Kidney epithelial cell (primary cell): ENCODE measurements around the gene ATP8A2. TPM values are rescaled to one million over a fixed set of nuclear protein-coding genes. Genes with fewer than 3 reads are reported as not detected.

Source experiments
- DNase-seq: peaks from one replicate; pipeline ENCODE4 v3.0.0-alpha.2; 2010; ENCODE audit warnings: low read depth
- H3K27me3 ChIP-seq: 2 replicates; pipeline ENCODE4 v1.6.0; 2011; ENCODE audit warnings: low read length; ENCODE audit not compliant: control insufficient read depth, insufficient read depth
- H3K36me3 ChIP-seq: 2 replicates; pipeline ENCODE4 v1.5.1; 2011; ENCODE audit warnings: low read length; ENCODE audit not compliant: control insufficient read depth, insufficient read depth
- H3K4me3 ChIP-seq: 2 replicates; pipeline ENCODE4 v1.5.1; 2011; ENCODE audit warnings: low read depth, mild to moderate bottlenecking, control low read depth, low read length
- CTCF ChIP-seq: IDR thresholded peaks from 2 replicates; pipeline ENCODE4 v1.5.1; 2011; ENCODE audit warnings: mild to moderate bottlenecking, moderate library complexity, low read length, control low read depth, inconsistent platforms; ENCODE audit not compliant: insufficient read depth, poor library complexity, severe bottlenecking
- total RNA-seq: library from RNA; depleted of rRNA; stranded (reverse); fragments of >200 nt; gene quantifications from 2 replicates; pipeline ENCODE4 v1.2.3, GENCODE V29; 2015

The ATP8A2 gene
- total RNA-seq, 1 donor from 2014 or later, result 3.8 TPM

DNA sequence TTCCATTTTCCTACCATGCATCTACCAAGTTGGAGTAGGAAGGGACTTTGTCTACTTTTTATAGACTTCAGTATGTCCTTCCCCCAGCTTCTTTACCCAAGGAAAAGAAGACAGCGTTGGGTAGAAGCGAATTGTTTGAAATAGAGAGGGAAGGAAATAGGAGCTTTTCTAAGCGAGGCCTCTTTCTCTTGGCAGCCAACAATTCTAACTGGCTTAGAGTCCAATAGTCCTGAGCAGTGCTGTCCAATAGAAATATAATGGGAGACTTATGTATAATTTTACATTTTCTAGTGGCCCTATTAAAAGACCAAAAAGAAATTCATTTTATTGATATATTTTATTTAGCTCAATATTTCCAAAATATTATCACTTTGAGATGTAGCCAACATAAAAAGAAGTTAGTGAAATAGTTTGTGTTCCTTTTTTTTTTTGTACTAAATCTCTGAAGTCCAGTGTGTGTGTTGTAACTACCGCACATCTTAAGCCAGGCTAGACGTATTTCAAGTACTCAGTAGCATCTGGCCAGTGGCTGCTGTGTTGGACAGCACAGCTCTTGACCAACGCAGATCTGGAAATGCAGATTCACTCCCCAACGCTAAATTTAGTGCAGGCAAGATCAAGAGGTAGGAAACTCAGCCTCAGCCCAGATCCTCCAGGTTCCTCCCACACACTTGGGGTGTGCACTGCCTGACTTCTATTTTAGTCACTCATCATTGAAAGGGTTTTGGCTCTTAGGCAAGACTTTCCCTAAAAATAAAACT lies 500.9 kb downstream of the ATP8A2 start:
- Histone ChIP-seq H3K4me3 (no peak overlapping the region), H3K36me3 (no peaks in the 10 kb centered on the region), H3K27me3 (no peaks in the 10 kb centered on the region)
- TF ChIP-seq CTCF, result no peak
- no peak for DNase-seq

DNA sequence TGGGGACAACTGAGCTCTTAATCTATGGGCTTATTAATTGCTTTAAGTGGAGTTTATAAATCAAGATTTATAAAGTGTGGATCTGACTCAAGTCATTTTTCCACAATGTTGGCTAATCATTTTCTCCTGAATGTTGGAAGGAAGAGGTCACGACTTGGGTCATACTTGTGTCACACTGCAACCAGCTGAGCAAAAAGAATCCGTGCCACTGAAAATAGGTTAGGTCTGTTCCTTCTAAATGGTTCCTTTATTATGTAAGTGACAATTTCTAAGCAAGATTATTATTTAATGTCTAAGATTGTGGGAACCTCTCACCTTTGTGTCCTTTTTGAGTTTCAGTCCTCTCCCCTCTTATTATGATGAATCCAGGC lies 501.5 kb downstream of the ATP8A2 start:
- no peak for DNase-seq
- no peak for TF ChIP-seq CTCF
- Histone ChIP-seq H3K36me3 (no peaks in the 10 kb centered on the region), H3K4me3 (no peak overlapping the region), H3K27me3 (no peaks in the 10 kb centered on the region)

GRCh38 chr13:25874064-25874737 lies 502.4 kb downstream of the ATP8A2 start:
- no peak for DNase-seq
- Histone ChIP-seq H3K4me3 (no peak overlapping the region), H3K36me3 (no peaks in the 10 kb centered on the region), H3K27me3 (no peaks in the 10 kb centered on the region)
- TF ChIP-seq CTCF, result no peak

DNA sequence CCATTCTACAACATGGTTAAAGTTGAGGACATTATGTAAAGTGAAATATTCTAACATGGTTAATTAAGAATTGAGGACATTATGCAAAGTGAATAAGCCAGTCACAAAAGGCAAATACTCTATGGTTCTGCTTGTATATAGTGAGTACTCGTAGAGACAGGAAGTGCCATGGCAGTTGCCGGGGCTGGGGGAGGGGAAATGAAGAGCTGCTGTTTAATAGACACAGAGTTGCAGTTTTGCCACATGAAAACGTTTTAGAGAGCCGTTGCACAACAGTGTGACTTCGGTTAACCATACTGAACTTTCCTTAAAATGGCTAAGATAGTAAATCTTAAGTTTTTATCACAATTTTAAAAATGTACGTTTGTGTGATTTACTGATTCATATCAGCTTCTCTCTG lies 503.1 kb downstream of the ATP8A2 start:
- TF ChIP-seq CTCF, result no peak
- no peaks in the 10 kb centered on the region for H3K36me3 ChIP-seq
- no peak for DNase-seq

DNA sequence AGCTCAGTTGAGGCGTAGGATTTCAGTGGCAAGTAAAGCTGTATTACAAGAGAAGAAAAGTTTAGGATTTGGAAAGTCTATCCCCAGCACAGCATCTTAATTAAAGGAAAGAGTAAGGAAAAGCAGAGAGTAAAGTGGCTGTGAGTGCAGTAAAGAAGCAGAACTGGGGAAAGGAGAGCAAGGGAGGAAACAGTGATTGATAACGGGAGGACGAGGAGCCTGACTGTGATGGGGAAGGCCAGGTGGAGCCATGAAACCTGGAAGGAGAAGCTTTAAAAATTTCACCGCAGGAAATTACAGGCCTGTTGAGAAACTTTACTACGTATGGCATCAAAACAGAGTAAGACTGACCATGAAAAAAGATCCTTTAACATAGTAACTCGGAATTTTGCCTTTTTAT lies 504.5 kb downstream of the ATP8A2 start:
- no peak overlapping the region for H3K4me3 ChIP-seq
- H3K36me3 ChIP-seq, result no peaks in the 10 kb centered on the region
- H3K27me3 ChIP-seq, result no peaks in the 10 kb centered on the region
- TF ChIP-seq CTCF, result no peak
- no peak for DNase-seq

More for the DNA sequence above, 503.1 kb downstream of the ATP8A2 start:
- Histone ChIP-seq H3K27me3 (no peaks in the 10 kb centered on the region), H3K4me3 (no peak overlapping the region)

DNA sequence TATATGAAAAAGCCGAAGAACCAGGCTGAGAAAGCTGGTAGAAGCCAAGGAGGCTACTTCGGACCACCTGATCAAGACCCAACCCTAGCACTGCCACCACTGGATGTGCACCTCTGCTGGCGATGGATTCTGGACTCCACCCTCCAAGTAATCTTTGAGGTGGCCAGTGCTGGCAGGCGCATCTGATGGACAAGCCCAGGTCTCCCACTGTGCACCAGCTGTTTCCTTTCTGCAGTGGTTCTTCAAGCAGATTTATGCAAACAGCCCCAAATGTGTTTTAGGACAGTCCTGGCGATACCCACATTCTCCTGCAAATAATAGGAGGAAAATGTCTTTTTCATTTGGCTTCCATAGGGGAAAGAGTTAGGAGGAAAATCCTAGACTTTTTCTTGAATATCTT lies 507.7 kb downstream of the ATP8A2 start:
- no peaks in the 10 kb centered on the region for H3K27me3 ChIP-seq
- no peak for DNase-seq
- H3K36me3 ChIP-seq, result no peaks in the 10 kb centered on the region
- TF ChIP-seq CTCF, result no peak
- no peak overlapping the region for H3K4me3 ChIP-seq
